NCI-H2107 treated with DMSO at 0.1 percent for 48 hours (cell line): ENCODE measurements around the gene NELFB.

Source experiments
- DNase-seq: peaks from one replicate; lab custom pipeline; 2025; ENCODE audit not compliant: unreplicated experiment; lab: John Stamatoyannopoulos, UW

The NELFB gene

DNA sequence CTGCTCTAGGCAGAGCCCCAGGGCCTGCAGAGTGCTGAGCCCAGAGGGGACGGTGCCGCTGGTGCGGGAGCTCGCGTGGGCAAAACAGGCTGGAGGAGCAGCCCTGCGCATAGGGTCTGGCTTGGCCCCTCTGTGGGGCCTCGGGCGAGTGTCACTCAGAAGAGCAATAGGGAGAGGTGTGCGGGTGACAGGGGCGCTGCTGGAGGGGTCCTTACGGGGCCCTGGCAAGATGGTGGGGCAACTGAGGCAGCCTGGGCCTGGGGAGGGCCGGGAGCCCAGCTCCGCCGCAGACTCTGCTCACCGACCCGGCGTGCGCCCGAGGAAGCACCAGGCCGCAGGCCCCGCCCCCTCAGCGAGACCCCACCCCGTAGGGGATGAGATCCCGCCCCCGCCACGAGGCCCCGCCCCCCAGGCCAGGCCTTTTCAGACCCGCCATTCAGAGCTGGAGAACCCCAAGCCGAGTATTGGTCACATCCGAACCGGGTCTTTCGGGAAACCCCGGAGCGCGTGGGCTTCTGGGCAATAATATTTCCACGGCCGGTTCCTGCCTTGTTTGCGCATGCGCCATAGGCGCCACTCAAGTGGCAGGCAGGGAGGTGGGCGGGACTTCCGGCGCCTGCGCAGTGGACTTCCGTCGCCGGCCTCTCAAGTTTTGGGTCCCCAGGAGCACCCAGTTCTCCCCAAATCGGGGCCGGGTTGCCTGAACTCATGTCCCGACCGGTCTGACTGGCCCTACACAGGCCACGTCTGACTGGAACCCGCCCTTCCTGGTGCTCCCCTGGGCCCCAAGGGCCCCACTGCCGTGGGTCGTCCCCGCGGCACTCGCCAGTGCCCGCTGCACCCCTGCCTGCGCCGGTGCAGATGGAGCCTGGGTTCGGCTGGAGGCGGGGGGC, 31.8 kb upstream of the NELFB start:
- DNase-seq: peak; percentile 95

DNA sequence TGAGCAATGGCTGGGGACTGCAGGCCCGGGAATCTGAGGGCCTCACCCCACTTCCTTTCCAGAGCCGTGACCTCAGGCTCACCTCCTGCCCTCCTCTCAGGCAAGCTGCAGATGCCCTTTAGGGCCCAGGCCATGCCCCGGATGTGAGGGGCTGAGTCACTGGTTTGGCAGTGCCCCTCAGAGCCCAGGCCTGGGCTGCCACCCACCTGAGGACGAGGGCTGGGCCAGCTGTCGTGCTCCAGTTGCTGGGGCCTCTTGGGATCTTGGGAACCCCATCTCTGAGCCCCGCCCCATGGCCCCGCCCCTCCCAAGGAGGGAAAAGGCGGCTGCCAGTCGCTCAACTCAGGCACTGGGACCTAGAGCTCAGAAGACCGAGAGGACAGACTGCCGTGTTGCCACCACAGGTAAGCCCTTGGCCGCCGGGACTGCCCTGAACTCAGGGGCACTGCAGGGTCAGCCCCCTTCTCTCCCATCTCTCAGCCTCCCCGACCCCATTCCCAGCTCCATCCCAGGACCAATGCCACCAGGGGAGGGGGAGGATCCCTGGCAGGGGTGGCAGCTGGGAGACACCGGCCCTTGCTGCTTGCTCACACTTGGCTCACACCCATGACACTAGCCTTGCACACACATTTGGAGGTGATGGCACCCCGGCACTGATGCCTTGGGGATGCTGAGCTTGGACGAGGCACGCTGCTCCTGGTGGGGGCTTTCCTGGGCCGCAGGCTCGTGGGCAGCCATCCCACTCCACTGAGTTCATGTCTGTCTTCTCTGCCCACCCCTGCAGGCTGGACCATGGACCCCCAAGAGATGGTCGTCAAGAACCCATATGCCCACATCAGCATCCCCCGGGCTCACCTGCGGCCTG, 30.1 kb upstream of the NELFB start, which contains the start of gene CYSRT1:
CYSRT1 (plus strand) TSS at position 345 of the 865 bp plus-strand sequence; CDS start at position 793, 448 bp downstream.
- no peak for DNase-seq

DNA sequence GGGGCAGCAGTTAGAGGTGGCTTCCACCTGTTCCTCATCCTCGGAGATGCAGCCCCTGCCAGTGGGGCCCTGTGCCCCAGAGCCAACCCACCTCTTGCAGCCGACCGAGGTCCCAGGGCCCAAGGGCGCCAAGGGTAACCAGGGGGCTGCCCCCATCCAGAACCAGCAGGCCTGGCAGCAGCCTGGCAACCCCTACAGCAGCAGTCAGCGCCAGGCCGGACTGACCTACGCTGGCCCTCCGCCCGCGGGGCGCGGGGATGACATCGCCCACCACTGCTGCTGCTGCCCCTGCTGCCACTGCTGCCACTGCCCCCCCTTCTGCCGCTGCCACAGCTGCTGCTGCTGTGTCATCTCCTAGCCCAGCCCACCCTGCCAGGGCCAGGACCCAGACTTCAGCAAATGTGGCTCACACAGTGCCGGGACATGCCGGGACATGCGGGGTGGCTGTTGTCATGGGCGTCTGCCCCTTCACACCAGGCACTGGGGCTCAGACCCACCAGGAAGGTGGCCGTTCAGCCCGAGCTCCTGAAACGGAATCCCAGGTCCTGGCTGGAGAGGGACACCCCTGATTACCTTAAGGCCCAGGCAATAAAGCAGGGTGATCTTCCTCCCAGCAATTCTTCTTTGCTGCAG, 29.3 kb upstream of the NELFB start:
- no peak for DNase-seq

DNA sequence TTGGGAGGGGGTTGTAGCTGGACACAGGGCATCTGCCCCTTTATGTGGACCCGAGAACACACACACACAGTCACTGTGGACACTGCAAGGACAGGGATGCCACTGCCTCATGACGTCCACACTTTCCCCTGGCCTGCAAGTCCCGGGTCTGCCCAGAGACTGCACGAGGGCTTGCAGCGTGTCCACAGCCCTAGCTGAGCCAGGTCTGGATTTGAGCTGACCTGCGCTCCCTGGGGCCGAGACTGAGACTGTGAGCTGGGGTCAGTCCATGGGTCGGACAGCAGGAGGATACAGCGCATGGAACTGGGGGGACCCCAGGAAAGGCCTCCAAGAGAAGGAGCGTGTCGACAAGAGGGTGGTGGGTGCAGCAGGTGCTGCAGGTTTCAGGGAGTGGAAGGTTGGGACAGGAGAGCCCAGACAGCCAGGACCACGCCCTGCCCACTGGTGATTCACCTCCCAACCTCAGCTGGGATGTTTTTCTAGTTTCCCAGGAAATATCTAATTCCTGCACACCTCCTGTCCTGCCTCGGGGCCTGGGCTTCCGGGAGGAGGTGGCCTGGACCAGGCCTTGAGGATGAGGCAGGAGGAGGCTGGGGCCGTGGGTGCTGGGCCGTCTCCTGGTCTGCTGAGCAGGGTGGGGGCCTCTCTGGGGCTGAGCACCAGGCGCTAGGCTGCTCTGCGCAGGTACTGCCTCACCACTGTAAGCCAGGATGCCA, 28.6 kb upstream of the NELFB start:
- DNase-seq: no peak

DNA sequence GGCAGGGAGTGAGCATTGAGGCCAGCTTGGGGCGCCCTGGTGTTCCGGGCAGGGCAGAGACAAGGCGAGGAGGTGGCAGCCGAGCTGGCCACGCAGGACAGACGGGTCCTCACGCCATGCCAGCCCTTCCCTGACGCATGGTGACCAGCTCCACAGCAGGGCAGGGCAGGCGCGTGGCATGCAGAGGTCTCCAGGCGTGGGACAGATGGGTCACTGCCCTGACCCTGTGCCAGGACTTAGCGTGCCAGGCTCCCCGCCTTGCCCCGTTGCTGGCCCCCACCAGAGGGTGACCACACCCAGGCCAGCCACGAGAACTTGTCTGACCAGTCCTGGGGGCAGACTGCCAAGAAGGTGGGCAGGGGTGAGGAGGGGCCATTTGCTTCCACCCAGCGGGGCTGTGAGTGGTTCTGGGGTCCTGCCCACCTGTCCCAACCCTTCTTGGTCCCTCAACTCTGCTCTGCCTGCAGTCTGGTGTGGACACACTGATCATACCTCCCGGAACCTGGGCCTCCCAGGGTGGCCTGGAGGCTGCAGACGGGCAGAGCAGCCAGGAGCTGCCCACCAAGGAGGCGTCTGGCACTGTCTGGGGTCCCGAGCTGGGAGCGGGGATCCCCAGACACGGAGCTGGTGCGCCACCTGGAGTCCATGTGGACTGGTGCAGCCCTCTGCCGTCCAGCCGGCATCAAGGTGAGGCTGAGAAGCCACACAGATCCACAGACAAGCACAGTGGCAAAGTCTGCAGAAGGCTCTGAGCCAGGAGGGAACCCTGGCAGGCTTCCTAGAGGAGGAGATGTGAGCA, 27.9 kb upstream of the NELFB start, which contains the start of gene RNF224:
RNF224 (plus strand) TSS at position 449 of the 799 bp plus-strand sequence. CDS start 834 bp downstream, outside the sequence.
- peak; percentile 51 for DNase-seq

DNA sequence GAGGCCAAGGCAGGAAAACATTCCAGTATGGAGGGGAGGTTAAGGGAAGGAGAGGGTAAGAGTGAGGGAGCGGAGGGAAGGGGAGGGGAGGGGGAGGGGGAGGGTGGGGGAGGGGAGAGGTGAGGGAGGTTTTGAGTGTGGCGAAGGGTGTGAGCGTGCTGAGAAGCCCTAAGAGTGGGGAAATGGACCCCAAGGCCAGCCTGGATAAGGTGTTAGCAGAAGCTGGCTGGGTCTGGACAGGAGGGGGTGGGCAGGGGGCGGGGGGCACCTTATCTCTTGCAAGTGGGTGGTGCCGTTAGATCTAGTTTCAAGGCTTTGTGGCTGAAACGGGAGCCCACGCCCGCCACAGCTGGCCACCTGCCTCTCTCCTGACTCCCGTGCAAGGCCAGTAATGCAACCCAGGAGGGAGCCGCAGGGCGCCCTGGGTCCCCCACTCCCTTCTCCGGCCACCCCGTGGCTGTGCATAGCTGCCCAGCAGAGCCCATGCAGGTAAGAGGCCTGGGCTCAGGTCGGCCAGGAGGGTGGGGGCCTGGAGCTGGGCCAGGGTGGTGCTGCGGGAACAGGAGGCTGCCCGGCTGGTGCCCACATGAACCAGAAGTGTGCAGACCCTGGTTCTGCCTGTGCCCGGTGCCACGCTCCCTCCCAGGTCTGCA, 27.1 kb upstream of the NELFB start:
- DNase-seq: no peak

DNA sequence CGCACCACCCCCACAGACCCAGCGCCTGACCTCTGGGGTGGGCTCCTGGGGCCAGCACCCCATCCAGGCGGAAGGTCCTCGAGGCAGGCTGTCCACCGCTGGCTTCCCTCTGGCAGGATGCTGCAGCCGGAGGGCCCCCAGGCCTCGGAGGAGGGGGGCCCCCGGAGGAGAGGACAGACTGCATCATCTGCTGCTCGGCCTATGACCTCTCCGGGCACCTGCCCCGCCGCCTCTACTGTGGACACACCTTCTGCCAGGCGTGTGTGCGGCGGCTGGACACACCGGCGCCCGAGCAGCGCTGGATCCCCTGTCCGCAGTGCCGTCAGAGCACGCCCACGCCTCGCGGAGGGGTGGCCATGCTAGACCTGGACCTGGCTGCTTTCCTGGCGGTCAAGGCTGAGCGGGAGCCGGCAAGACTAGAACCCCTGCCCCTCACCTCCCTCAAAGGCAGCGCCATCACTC, 26.6 kb upstream of the NELFB start:
- no peak for DNase-seq

DNA sequence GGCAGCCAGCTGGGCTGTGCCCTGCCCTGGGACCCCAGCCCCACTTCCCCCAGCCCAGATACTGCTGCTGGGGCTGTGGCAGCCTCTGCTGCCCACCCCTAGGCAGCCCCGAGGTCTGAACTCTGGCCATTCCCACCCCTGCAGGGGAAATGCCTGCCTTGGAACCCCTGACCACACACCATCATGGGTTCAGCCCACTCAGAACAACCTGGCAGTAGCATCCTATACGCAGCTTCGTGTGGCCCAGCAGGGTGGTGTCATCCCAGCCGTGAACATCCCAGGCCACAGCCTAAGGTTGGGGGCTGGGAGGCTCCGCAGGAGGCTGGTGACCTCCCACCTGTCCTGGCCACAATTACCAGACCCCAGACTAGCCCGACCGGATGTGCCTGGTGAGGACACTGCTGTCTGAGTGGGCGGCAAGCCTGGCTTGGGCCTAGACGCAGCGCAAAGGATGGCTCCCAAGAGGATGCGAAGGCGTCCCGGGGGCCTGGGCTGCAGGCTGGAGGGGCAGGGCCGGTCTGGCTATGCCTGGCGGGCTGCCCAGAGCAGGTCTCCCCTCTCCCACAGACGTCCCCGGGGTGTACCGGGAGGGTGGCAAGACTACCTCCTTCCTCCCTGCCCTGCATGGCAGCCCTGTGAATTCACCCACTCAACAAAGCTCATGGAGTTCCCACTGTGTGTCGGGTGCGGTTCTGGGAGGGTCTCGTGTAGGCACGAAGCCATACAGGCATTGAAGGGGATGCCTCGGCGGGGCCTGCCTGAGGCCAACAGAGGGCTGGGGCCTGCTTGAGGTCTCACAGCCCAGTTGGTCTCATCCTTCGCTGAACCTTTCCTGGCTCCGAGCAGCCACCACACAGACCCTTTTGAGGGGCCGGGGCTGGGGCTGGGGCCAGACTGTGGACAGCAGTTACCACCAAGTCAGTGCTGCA, 25.9 kb upstream of the NELFB start:
- DNase-seq: no peak

DNA sequence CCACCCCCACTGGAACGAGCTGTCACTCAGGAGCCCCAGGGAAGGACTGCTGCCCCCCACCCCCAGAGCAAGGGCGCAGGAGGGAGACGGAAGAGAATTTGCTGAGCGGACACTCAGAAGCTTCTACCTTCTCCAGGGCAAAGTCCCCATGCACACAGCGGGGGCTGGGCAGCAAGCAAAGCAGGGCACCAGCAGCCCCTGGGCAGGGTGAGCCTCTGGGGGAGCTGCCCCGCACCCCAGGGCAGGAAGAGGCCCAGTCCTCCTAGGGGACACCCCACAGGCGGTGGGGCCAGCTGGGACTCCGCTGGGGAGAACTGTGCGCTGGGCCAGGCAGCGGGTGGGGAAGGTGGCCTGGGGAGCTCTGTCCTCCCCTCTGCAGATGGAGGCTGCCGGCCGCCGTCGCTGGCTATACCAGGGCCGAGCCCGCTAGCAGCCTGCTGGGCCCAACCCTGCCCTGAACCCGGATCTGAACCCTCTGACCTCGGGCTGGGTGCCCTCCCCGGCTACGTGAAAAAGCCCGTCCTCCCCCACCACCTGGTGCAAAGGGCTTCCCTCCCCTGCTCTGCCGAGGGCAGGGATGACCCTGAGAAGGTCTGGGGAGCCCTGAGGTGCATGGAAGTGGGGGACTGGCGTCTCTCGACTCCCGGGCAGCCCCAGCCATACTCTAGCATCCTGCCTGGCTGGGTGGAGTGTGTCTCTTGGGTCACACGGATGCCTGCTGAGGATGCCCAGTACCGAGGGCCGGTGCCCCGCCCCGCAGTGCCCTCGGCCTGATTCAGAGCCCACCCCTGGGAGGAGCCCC, 25.0 kb upstream of the NELFB start:
- no peak for DNase-seq

DNA sequence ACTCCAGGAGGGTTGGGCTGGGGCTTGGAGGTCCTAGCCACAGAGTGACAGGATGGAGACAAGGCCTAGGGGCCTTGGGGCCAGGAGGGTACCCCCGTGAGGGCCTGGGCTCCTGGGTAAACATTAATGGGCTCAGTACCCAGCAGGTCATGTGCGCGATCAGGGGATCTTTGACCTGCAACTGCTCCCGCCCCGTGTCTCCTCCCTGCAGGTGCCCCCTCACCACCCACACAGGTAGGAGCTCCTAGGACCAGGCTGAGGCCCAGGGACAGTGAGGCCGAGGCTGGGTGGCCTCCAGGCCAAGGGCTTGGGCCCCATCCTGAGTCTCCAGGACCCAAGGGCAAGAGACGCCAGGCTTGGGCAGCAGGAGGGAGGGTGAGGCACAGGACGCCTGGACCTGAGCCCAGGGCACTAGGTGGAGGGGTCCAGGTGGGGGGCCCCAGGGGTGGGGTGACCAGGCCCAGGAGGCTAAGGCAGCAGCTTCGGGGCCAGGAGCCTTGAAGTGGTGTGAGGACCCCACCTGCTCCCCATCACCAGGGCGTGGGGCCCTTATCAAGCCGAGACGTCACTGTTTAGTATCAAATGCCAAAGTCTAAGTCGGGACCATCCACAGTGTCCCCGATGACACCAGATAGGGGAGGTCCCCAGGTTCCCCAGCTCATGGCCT, 24.3 kb upstream of the NELFB start, which contains the start of gene SLC34A3:
SLC34A3 (plus strand) TSS at position 197 of the 667 bp plus-strand sequence. CDS start 802 bp downstream, outside the sequence.
- no peak for DNase-seq

DNA sequence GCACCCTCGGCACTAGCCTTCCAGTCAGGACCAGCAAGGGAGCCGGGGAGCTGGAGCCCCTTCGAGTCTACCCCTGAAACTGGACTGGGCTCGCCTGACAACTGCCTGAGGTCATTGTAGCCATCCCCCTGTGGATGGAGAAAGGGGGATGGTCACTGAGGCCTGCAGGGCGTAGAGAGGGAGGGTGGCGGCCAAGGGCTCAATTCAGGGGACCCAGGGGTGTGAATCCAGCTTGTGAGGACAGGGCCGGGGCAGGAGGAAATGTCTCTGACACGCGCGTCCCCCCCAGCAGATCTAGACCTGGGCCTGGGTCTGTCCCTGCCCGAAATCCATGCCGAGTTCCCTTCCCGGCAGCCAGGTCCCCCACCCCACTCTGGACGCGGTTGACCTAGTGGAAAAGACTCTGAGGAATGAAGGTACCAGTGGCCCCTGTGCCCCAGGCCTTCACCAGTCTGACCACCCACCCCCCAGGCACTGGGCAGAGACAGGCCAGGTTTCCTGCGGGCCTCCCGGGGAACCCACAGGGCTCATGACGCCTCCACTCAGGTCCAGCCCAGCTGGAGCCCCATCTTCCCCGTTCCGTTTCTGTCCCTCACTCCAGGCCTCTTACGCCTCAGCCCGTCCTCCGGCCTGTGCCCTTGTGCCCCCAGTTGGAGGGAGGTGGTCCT, 23.6 kb upstream of the NELFB start:
- no peak for DNase-seq

DNA sequence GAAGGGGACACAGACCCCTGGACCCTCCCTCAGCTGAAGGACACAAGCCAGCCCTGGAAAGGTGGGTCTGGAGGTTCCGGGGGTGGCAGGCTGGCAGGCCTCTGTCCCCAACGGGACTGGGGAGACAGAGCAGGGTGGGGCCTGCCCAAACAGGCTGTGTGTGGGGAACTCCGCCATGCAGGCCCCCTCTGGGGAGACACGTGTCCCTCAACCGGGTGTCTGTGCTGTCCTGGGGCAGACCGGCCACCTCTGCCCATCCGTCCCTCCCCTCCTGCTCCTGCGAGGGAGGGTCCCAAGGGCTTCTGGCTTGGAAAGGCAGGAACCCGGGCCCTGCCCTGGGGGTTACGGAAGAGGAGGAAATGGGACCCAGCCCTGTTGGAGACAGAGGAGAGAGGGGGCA, 23.0 kb upstream of the NELFB start:
- no peak for DNase-seq

DNA sequence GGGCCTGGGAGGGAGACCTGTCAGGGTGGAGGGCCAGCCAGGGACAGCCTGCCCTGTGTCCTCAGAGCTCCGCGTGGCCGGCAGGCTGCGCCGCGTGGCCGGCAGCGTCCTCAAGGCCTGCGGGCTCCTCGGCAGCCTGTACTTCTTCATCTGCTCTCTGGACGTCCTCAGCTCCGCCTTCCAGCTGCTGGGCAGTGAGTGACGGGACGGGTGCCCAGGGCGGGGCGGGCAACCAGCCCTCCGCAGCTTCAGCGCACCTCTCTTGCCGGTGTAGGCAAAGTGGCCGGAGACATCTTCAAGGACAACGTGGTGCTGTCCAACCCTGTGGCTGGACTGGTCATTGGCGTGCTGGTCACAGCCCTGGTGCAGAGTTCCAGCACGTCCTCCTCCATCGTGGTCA, 22.6 kb upstream of the NELFB start:
- DNase-seq: no peak

DNA sequence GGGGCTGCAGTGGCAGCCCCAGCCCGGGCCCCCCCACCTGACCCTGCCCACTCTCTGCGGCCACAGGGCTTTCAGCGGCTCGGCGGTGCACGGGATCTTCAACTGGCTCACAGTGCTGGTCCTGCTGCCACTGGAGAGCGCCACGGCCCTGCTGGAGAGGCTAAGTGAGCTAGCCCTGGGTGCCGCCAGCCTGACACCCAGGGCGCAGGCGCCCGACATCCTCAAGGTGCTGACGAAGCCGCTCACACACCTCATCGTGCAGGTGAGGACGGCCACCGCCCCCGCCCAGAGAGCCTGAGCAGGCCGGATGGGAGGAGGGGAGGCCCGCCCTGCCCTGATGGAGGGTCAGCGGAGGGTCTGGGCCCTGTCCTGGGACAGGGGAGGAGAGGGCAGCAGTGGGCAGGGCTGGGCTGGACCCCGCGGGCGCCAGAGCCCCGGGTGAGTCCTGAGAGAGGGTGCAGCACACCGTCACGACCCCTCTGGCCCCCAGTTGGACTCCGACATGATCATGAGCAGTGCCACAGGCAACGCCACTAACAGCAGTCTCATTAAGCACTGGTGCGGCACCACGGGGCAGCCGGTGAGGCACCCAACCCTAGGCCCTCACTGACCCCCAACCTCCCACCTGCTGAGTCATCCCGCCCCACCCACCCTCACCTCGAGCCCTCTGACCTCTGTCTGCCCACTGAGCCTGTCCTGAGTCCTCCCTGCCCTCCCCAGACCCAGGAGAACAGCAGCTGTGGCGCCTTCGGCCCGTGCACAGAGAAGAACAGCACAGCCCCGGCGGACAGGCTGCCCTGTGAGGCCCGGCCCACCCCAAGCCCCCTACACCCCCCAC, 21.8 kb upstream of the NELFB start:
- DNase-seq: no peak

DNA sequence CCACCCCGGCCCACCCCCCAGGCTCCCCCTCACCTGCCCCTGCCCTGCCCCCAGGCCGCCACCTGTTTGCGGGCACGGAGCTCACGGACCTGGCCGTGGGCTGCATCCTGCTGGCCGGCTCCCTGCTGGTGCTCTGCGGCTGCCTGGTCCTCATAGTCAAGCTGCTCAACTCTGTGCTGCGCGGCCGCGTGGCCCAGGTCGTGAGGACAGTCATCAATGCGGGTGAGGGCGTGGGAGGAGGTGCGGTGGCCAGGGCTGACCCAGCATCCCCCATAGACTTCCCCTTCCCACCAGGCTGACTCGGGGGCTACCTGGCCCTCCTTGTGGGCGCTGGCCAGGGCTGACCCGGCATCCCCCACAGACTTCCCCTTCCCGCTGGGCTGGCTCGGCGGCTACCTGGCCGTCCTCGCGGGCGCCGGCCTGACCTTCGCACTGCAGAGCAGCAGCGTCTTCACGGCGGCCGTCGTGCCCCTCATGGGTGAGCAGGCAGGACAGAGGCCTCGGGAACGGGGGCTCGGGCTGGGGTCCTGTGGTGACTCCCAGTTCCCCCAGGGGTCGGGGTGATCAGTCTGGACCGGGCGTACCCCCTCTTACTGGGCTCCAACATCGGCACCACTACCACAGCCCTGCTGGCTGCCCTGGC, 21.0 kb upstream of the NELFB start:
- DNase-seq: no peak
